ENCODE data around the gene DMTF1. TPM values are rescaled to one million over a fixed set of nuclear protein-coding genes. Genes with fewer than 3 reads are reported as not detected.

DMTF1 gene
- total and polyA plus RNA-seq, 9 donors: 38.2 to 107 (median 78.3) TPM

- Histone ChIP-seq H3K27ac (no peak overlapping the region), H3K9me3 (no peaks in the 10 kb centered on the region), H3K4me3 (no peak overlapping the region), H3K36me3 (no peaks in the 10 kb centered on the region), H3K27me3 (no peaks in the 10 kb centered on the region), H3K4me1 (ENCODE audit: insufficient read depth) (no peaks in the 10 kb centered on the region)
- DNase-seq: no peak
- 39 to 51% (median 41%) methylated on average over 3 of the region's 3 CpGs for WGBS, 3 donors
- intact Hi-C loops (cut with DNase I): no loop called here
- TF ChIP-seq EP300 (IDR thresholded peaks at IDR 0.05): no peak
- TF ChIP-seq POLR2A (IDR thresholded peaks at IDR 0.05): no peak
- TF ChIP-seq CTCF (IDR thresholded peaks at IDR 0.05): no peak
These were observed 22.9 kb upstream of the DMTF1 start for GRCh38 chr7:87129332-87129731.

GRCh38 chr7:87129848-87130247 lies 22.4 kb upstream of the DMTF1 start:
- Histone ChIP-seq H3K36me3 (no peaks in the 10 kb centered on the region), H3K4me1 (ENCODE audit: insufficient read depth) (no peaks in the 10 kb centered on the region), H3K27ac (no peak overlapping the region), H3K9me3 (no peaks in the 10 kb centered on the region), H3K27me3 (no peaks in the 10 kb centered on the region), H3K4me3 (no peak overlapping the region)
- 54 to 72% (median 60%) methylated on average over 3 of the region's 3 CpGs for WGBS, 3 donors
- intact Hi-C loops (cut with DNase I): no loop called here
- TF ChIP-seq CTCF (IDR thresholded peaks at IDR 0.05) (no peak), EP300 (IDR thresholded peaks at IDR 0.05) (no peak), POLR2A (IDR thresholded peaks at IDR 0.05) (no peak)
- DNase-seq: no peak

- WGBS, 3 donors: 71 to 76% (median 76%) methylated on average over 3 of the region's 3 CpGs
- TF ChIP-seq POLR2A (IDR thresholded peaks at IDR 0.05) (no peak), CTCF (IDR thresholded peaks at IDR 0.05) (no peak), EP300 (IDR thresholded peaks at IDR 0.05) (no peak)
- Histone ChIP-seq H3K27me3 (no peaks in the 10 kb centered on the region), H3K36me3 (no peaks in the 10 kb centered on the region), H3K4me1 (ENCODE audit: insufficient read depth) (no peaks in the 10 kb centered on the region), H3K4me3 (no peak overlapping the region), H3K9me3 (no peaks in the 10 kb centered on the region), H3K27ac (no peak overlapping the region)
- no peak for DNase-seq
- intact Hi-C loops (cut with DNase I): no loop called here
These were observed 20.5 kb upstream of the DMTF1 start for GRCh38 chr7:87131771-87132170.

GRCh38 chr7:87137271-87137670 lies 15.0 kb upstream of the DMTF1 start:
- H3K27ac ChIP-seq: no peak overlapping the region
- H3K4me1 ChIP-seq (ENCODE audit: insufficient read depth): no peaks in the 10 kb centered on the region
- no peaks in the 10 kb centered on the region for H3K27me3 ChIP-seq
- intact Hi-C loops (cut with DNase I): no loop called here
- no peaks in the 10 kb centered on the region for H3K9me3 ChIP-seq
- no peak for DNase-seq
- H3K4me3 ChIP-seq: no peak overlapping the region
- TF ChIP-seq CTCF (IDR thresholded peaks at IDR 0.05) (no peak), POLR2A (IDR thresholded peaks at IDR 0.05) (no peak), EP300 (IDR thresholded peaks at IDR 0.05) (no peak)
- no peaks in the 10 kb centered on the region for H3K36me3 ChIP-seq

GRCh38 chr7:87139514-87139913 lies 12.7 kb upstream of the DMTF1 start:
- WGBS, 3 donors: 60 to 76% (median 72%) methylated on average over 1 of the region's 1 CpG
- no peak overlapping the region for H3K4me3 ChIP-seq
- intact Hi-C loops (cut with DNase I): no loop called here
- TF ChIP-seq EP300 (IDR thresholded peaks at IDR 0.05) (no peak), POLR2A (IDR thresholded peaks at IDR 0.05) (no peak), CTCF (IDR thresholded peaks at IDR 0.05) (no peak)
- H3K27me3 ChIP-seq: no peaks in the 10 kb centered on the region
- H3K36me3 ChIP-seq: no peaks in the 10 kb centered on the region
- H3K4me1 ChIP-seq (ENCODE audit: insufficient read depth): no peaks in the 10 kb centered on the region
- DNase-seq: no peak
- no peak overlapping the region for H3K27ac ChIP-seq
- H3K9me3 ChIP-seq: no peaks in the 10 kb centered on the region
